IPS-18c (cell line): Measurements from ENCODE around the gene LRRC37A.
"Not testable (repeated sequence)": the region's sequence is repeated elsewhere in the genome, so short reads cannot be mapped to it uniquely, and the experiment has no call there.

Experiments used
- H3K4me3 ChIP-seq: 2 replicates; pipeline ENCODE4 v1.7.0; 2013; ENCODE audit warnings: low read depth, mild to moderate bottlenecking, low read length, moderate library complexity; ENCODE audit not compliant: insufficient read depth
- H3K9me3 ChIP-seq: one replicate; pipeline ENCODE4 v1.6.1; 2013; ENCODE audit warnings: mild to moderate bottlenecking, low read length, moderate library complexity; ENCODE audit not compliant: control insufficient read depth, insufficient read depth

The LRRC37A gene

DNA sequence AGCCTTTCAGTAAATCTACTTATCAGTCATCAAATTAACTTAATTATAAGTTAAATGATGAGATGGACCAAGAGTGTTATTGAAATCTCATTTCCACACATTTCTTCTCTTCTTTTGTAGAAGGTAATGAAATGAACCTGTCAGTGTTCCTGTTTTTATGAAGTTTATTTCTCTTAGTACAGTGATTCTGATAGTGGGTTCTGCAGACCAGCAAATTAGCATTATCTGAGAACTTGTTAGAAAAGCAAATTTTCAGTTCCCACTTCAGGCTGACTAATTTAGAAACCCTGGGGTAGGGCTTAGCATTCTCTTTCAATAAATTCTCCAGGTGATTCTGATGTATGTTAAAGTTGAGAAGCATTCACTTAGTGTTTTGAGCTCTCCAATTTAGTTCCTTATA lies 90.6 kb downstream of the LRRC37A start:
- not testable (repeated sequence) for H3K4me3 ChIP-seq, H3K9me3 ChIP-seq
